Mammary epithelial cell (primary cell): ENCODE data around the gene SMIM36.

ENCODE experiments used
- EZH2 ChIP-seq: IDR thresholded peaks from 2 replicates; pipeline ENCODE4 v1.6.1; 2012; ENCODE audit warnings: low read length, inconsistent platforms, borderline replicate concordance
- TF ChIP-seq, protein P1 (sequence below), 2 donors: IDR thresholded peaks in 1 of 2; conservative IDR thresholded peaks in 1 of 2; 2 replicates each; pipeline ENCODE4 v1.5.1; 2011 to 2012; ENCODE audit warnings: inconsistent platforms in 2 of 2, low read length in 2 of 2, mild to moderate bottlenecking in 2 of 2, control low read depth in 1 of 2, low read depth in 1 of 2; ENCODE audit not compliant: insufficient read depth in 1 of 2; ENCODE audit errors: extremely low read depth in 1 of 2

DNA sequence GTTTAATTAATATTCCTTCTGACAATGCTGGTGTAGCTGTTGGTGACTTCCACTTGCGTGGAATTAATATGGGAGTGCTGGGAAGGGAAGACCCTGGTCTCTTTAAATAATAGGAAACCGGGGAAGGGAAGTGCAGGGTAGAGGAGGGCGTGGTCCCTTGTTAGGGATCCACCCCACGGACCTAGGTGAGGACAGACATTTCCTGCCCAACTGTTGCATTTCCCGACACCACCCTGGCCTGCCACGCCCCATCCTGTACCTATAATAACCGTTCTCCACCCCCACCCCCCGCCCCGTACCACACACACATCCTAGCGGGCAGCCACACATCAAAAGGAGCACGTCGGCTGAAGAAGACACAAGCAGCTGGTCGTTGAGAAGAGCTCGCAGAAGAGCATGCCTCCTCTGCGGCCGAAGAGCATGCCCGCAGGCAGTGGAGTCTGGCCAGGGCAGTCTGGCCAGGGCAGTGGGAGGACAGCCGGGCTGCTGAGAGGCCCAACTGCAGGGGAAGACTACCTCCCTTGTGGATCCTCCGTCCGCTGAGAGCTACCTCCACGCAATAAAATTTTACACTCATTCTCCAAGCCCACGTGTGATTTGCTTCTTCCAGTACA lies 52.9 kb downstream of the SMIM36 start:
- TF ChIP-seq, protein P1, sequence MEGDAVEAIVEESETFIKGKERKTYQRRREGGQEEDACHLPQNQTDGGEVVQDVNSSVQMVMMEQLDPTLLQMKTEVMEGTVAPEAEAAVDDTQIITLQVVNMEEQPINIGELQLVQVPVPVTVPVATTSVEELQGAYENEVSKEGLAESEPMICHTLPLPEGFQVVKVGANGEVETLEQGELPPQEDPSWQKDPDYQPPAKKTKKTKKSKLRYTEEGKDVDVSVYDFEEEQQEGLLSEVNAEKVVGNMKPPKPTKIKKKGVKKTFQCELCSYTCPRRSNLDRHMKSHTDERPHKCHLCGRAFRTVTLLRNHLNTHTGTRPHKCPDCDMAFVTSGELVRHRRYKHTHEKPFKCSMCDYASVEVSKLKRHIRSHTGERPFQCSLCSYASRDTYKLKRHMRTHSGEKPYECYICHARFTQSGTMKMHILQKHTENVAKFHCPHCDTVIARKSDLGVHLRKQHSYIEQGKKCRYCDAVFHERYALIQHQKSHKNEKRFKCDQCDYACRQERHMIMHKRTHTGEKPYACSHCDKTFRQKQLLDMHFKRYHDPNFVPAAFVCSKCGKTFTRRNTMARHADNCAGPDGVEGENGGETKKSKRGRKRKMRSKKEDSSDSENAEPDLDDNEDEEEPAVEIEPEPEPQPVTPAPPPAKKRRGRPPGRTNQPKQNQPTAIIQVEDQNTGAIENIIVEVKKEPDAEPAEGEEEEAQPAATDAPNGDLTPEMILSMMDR (conservative IDR thresholded peaks at IDR 0.05 in 1 of 2, IDR thresholded peaks at IDR 0.05 in 1 of 2; ENCODE audit: extremely low read depth in 1 of 2, insufficient read depth in 1 of 2, low read depth in 1 of 2, low read length in 2 of 2): no peak
- TF ChIP-seq EZH2: no peak
